ENCODE results near the gene CMSS1. TPM values are rescaled to one million over a fixed set of nuclear protein-coding genes. Genes with fewer than 3 reads are reported as not detected.

Gene CMSS1
- total and polyA plus RNA-seq, 11 donors: 13.5 to 48.4 (median 34.8) TPM

DNA sequence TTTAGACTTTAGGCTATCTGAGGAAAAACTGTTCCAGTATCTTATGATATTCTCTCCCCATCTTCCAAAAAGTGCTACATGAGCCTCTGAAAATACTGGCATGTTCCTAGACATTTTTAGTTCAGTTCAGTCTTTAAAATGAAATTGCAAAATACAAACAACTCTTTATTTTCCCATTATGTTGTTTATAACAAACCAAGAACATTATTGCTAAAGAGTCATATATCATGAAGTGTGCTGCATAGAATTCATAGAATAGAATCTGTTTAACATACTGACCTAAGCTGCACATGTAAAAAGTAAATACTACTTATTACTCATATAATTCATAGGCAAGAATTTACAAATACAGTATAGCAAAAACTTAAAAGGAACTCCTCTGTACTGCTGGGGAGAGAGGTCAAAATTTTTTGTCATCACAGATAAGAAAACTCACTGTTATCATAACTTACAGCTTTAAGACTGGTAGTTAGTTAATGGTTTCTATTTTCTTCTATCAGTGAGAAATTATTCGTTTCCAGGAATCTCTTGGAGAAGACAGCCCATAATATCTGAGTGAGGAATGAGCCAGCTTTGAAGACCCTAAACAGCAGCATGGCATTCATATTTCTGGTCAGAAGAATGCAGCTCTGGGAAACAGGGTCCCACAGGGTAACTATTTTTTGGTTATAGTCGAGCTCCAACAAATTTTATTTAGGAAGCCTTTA is 264.5 kb downstream of the CMSS1 start:
- Histone ChIP-seq H3K27ac (peak overlapping the region in 1 of 12 donors; percentile 52), H3K4me3 (no peak overlapping the region), H3K36me3 (no peaks in the 10 kb centered on the region), H3K4me1 (peaks cover 0 to 33% (median 8%) of the 10 kb centered on the region in 12 donors), H3K9me3 (no peaks in the 10 kb centered on the region), H3K27me3 (no peaks in the 10 kb centered on the region)
- WGBS, 4 donors: 55 to 65% (median 56%) methylated on average over 2 of the region's 2 CpGs
- ATAC-seq (no peak), DNase-seq (no peak)
- TF ChIP-seq, protein P1, sequence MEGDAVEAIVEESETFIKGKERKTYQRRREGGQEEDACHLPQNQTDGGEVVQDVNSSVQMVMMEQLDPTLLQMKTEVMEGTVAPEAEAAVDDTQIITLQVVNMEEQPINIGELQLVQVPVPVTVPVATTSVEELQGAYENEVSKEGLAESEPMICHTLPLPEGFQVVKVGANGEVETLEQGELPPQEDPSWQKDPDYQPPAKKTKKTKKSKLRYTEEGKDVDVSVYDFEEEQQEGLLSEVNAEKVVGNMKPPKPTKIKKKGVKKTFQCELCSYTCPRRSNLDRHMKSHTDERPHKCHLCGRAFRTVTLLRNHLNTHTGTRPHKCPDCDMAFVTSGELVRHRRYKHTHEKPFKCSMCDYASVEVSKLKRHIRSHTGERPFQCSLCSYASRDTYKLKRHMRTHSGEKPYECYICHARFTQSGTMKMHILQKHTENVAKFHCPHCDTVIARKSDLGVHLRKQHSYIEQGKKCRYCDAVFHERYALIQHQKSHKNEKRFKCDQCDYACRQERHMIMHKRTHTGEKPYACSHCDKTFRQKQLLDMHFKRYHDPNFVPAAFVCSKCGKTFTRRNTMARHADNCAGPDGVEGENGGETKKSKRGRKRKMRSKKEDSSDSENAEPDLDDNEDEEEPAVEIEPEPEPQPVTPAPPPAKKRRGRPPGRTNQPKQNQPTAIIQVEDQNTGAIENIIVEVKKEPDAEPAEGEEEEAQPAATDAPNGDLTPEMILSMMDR (IDR thresholded peaks at IDR 0.05): no peak
- intact Hi-C loops (cut with DNase I): no loop called here

- peaks cover 0 to 30% (median 6%) of the 10 kb centered on the region in 12 donors for H3K4me1 ChIP-seq
- WGBS, 4 donors: 91 to 95% (median 93%) methylated on average over 1 of the region's 1 CpG
These were observed 265.1 kb downstream of the CMSS1 start for GRCh38 chr3:100082714-100083113.

GRCh38 chr3:100083209-100083608 is 265.5 kb downstream of the CMSS1 start:
- no peak for TF ChIP-seq POLR2A (IDR thresholded peaks at IDR 0.05)
- TF ChIP-seq, protein P1 (IDR thresholded peaks at IDR 0.05): no peak
- intact Hi-C loops (cut with DNase I): no loop called here
- Histone ChIP-seq H3K27ac (no peak overlapping the region), H3K36me3 (no peaks in the 10 kb centered on the region), H3K4me3 (no peak overlapping the region), H3K27me3 (no peaks in the 10 kb centered on the region), H3K4me1 (peaks cover 0 to 30% (median 6%) of the 10 kb centered on the region in 12 donors), H3K9me3 (no peaks in the 10 kb centered on the region)
- WGBS, 4 donors: 90 to 97% (median 94%) methylated on average over 6 of the region's 6 CpGs
- DNase-seq: no peak
- ATAC-seq: no peak

More at GRCh38 chr3:100082714-100083113, 265.1 kb downstream of the CMSS1 start:
- Histone ChIP-seq H3K9me3 (no peaks in the 10 kb centered on the region), H3K36me3 (no peaks in the 10 kb centered on the region), H3K27me3 (no peaks in the 10 kb centered on the region), H3K4me3 (no peak overlapping the region), H3K27ac (no peak overlapping the region)
- DNase-seq (no peak), ATAC-seq (no peak)
- intact Hi-C loops (cut with DNase I): no loop called here
- no peak for TF ChIP-seq POLR2A (IDR thresholded peaks at IDR 0.05)
- TF ChIP-seq, protein P1 (IDR thresholded peaks at IDR 0.05): no peak

DNA sequence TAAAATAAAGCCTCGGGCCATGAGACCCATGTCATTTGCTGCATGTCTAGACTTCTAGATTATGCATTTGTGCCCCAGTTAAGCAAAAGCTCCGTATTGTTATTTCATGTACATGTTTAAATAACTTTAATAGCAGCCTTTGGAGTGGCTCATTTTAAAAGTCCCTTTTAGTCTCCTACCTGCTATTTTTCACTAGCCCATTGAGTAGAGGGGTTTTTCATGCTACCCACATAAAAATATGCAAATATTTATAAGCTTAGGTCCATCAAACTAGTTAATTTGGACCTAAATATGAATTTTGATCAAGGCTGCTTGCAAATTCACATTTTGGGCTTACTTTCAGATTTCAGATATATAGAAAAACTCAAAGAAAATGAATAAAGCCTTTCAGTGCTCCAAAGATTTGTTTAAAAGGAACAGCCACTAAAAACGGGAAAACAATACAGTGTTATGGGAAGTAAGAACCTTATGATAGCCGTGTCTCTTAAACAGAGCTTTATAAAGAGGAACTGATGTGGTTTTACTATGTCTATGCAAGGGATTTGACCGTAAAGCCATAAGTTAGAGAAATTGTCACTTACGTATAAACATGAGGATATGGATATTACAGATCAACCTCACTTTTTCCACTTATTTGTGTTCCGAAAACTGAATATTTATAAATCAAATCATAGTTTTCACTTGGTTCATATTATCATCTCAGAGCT is 266.6 kb downstream of the CMSS1 start:
- Histone ChIP-seq H3K36me3 (no peaks in the 10 kb centered on the region), H3K4me1 (peaks cover 0 to 30% (median 10%) of the 10 kb centered on the region in 12 donors), H3K4me3 (no peak overlapping the region), H3K27ac (peak overlapping the region in 1 of 12 donors; percentile 67), H3K27me3 (no peaks in the 10 kb centered on the region), H3K9me3 (no peaks in the 10 kb centered on the region)
- peak in 2 of 4 donors; percentile 59 for ATAC-seq
- intact Hi-C loops (cut with DNase I): no loop called here
- no peak for DNase-seq
- 90 to 94% (median 93%) methylated on average over 7 of the region's 7 CpGs for WGBS, 4 donors
- TF ChIP-seq POLR2A (IDR thresholded peaks at IDR 0.05): no peak
- TF ChIP-seq, protein P1 (IDR thresholded peaks at IDR 0.05): no peak

Measured in heart left ventricle (tissue), 16 donors.